Thymus (tissue), 11 donors: Measurements from ENCODE around the gene FZR1. TPM values are rescaled to one million over a fixed set of nuclear protein-coding genes. Genes with fewer than 3 reads are reported as not detected.
"Not testable (repeated sequence)": the region's sequence is repeated elsewhere in the genome, so short reads cannot be mapped to it uniquely, and the experiment has no call there.

Source experiments
- DNase-seq, 9 donors: peaks; one replicate each; pipeline ENCODE4 v3.0.0-alpha.2; 2013; ENCODE audit warnings: low spot score in 9 of 9, low read depth in 6 of 9, missing footprints in 1 of 9
- H3K27ac ChIP-seq, 2 donors: one replicate each; pipeline ENCODE4 v1.5.1; 2013; ENCODE audit warnings: control low read depth in 1 of 2, low read depth in 1 of 2, low read length in 1 of 2, mild to moderate bottlenecking in 1 of 2, moderate library complexity in 1 of 2
- H3K27me3 ChIP-seq, 2 donors: one replicate each; pipeline ENCODE4 v1.5.1; 2013; ENCODE audit warnings: low read length in 1 of 2; ENCODE audit not compliant: control insufficient read depth in 2 of 2, insufficient read depth in 1 of 2
- H3K36me3 ChIP-seq, 2 donors: one replicate each; pipeline ENCODE4 v1.5.1; 2013; ENCODE audit warnings: low read length in 1 of 2, mild to moderate bottlenecking in 1 of 2, moderate library complexity in 1 of 2; ENCODE audit not compliant: control insufficient read depth in 2 of 2, insufficient read depth in 2 of 2
- H3K4me1 ChIP-seq, 2 donors: one replicate each; pipeline ENCODE4 v1.5.1; 2013; ENCODE audit warnings: low read length in 2 of 2; ENCODE audit not compliant: control insufficient read depth in 2 of 2, insufficient read depth in 2 of 2
- H3K4me3 ChIP-seq, 2 donors: one replicate each; pipeline ENCODE4 v1.5.1; 2013; ENCODE audit warnings: low read length in 2 of 2, control low read depth in 1 of 2, mild to moderate bottlenecking in 1 of 2
- H3K9me3 ChIP-seq, 2 donors: one replicate each; pipeline ENCODE4 v1.5.1; 2013; ENCODE audit warnings: low read length in 1 of 2, mild to moderate bottlenecking in 1 of 2; ENCODE audit not compliant: control insufficient read depth in 2 of 2, insufficient read depth in 1 of 2
- WGBS: extraction: QIAGEN DNeasy Blood & Tissue Kit; methylation state at CpG from one replicate; pipeline ENCODE4 v1.1.7; 2013; 5-methylcytosine and 5-hydroxymethylcytosine counted together
- polyA plus RNA-seq: library from polyadenylated mRNA; stranded (reverse); fragments of 200-250 nt; gene quantifications from one replicate; pipeline ENCODE4 v1.2.3, GENCODE V29; 2013
- total RNA-seq: library from RNA; stranded (reverse); fragments of 120-200 nt; gene quantifications from one replicate; pipeline ENCODE4 v1.2.4, GENCODE V29; 2013
- donor health status: healthy.

The FZR1 gene
- total and polyA plus RNA-seq, 2 donors = 18.6 to 26.2 TPM

- H3K27me3 ChIP-seq = no peaks in the 10 kb centered on the region
- H3K4me1 ChIP-seq = peaks cover 5 to 19% of the 10 kb centered on the region in 2 donors
- H3K4me3 ChIP-seq = peak overlapping the region; percentile 67 to 82
- no peak for DNase-seq
- WGBS = 32% methylated on average over 18 of the region's 18 CpGs
- peaks cover 13% of the 10 kb centered on the region in 2 donors for H3K36me3 ChIP-seq
- peaks cover 0 to 2% of the 10 kb centered on the region in 2 donors for H3K9me3 ChIP-seq
- peak overlapping the region; percentile 2 to 89 for H3K27ac ChIP-seq
These were observed 6.2 kb upstream of the FZR1 start for GRCh38 chr19:3499738-3500428.

GRCh38 chr19:3500429-3501101, 5.5 kb upstream of the FZR1 start, which contains the start of gene DOHH:
DOHH (minus strand) TSS chr19:3500674; CDS start chr19:3496814, 3,860 bp downstream.
- peak within 1 kb of the TSS; percentile 89 for H3K27ac ChIP-seq
- H3K36me3 ChIP-seq = peaks cover 8 to 9% of the 10 kb centered on the region in 2 donors
- H3K9me3 ChIP-seq = peaks cover 0 to 2% of the 10 kb centered on the region in 2 donors
- peak; percentile 92 to 99 (median 97) for DNase-seq
- under 1% methylated on average over 52 of the region's 52 CpGs for WGBS
- peaks cover 5 to 25% of the 10 kb centered on the region in 2 donors for H3K4me1 ChIP-seq
- H3K4me3 ChIP-seq = peak within 1 kb of the TSS; percentile 67 to 82
- H3K27me3 ChIP-seq = no peaks in the 10 kb centered on the region

GRCh38 chr19:3501780-3502179, 4.3 kb upstream of the FZR1 start:
- Histone ChIP-seq H3K27ac (no peak overlapping the region), H3K36me3 (peaks cover 0 to under 1% of the 10 kb centered on the region in 2 donors), H3K9me3 (peaks cover 1 to 2% of the 10 kb centered on the region in 2 donors), H3K4me3 (no peak overlapping the region), H3K27me3 (no peaks in the 10 kb centered on the region), H3K4me1 (peaks cover 5 to 30% of the 10 kb centered on the region in 2 donors)
- no peak for DNase-seq
- WGBS = 97% methylated on average over 3 of the region's 3 CpGs

- Histone ChIP-seq H3K4me3 (no peak overlapping the region), H3K4me1 (peaks cover 12 to 40% of the 10 kb centered on the region in 2 donors), H3K36me3 (peaks cover 0 to 3% of the 10 kb centered on the region in 2 donors)
These were observed 3.0 kb upstream of the FZR1 start for GRCh38 chr19:3503036-3503572.

GRCh38 chr19:3504735-3505134, 1.4 kb upstream of the FZR1 start:
- Histone ChIP-seq H3K4me3 (no peak overlapping the region), H3K4me1 (peaks cover 10 to 40% of the 10 kb centered on the region in 2 donors), H3K9me3 (peaks cover 1 to 2% of the 10 kb centered on the region in 2 donors), H3K27ac (no peak overlapping the region), H3K36me3 (peaks cover 13 to 16% of the 10 kb centered on the region in 2 donors), H3K27me3 (no peaks in the 10 kb centered on the region)
- WGBS = 95% methylated on average over 5 of the region's 5 CpGs
- no peak for DNase-seq

More at GRCh38 chr19:3503036-3503572, 3.0 kb upstream of the FZR1 start:
- DNase-seq = no peak
- no peak overlapping the region for H3K27ac ChIP-seq
- 94% methylated on average over 13 of the region's 13 CpGs for WGBS
- peaks cover 1 to 2% of the 10 kb centered on the region in 2 donors for H3K9me3 ChIP-seq
- no peaks in the 10 kb centered on the region for H3K27me3 ChIP-seq

GRCh38 chr19:3506384-3507340, 551 bp downstream of the FZR1 start:
- under 1% methylated on average over 69 of the region's 69 CpGs for WGBS
- peak overlapping the region; percentile 74 to 77 for H3K4me3 ChIP-seq
- peaks cover 27 to 33% of the 10 kb centered on the region in 2 donors for H3K36me3 ChIP-seq
- DNase-seq = peak in 1 of 9 donors; percentile 28
- H3K27me3 ChIP-seq = no peaks in the 10 kb centered on the region
- H3K27ac ChIP-seq = peak overlapping the region; percentile 1 to 84
- H3K9me3 ChIP-seq = peaks cover 0 to 1% of the 10 kb centered on the region in 2 donors
- peaks cover 7 to 28% of the 10 kb centered on the region in 2 donors for H3K4me1 ChIP-seq

- Histone ChIP-seq H3K36me3 (peaks cover 27 to 42% of the 10 kb centered on the region in 2 donors), H3K4me1 (peaks cover 7 to 28% of the 10 kb centered on the region in 2 donors), H3K4me3 (peak overlapping the region; percentile 74 to 77), H3K27me3 (no peaks in the 10 kb centered on the region), H3K27ac (peak overlapping the region in 1 of 2 donors; percentile 52), H3K9me3 (peaks cover 0 to 1% of the 10 kb centered on the region in 2 donors)
- WGBS = 74% methylated on average over 31 of the region's 31 CpGs
- no peak for DNase-seq
These were observed 1.4 kb downstream of the FZR1 start for GRCh38 chr19:3507371-3508120.

GRCh38 chr19:3508121-3508661, 2.1 kb downstream of the FZR1 start:
- 94% methylated on average over 18 of the region's 18 CpGs for WGBS
- not testable (repeated sequence) for DNase-seq, H3K27me3 ChIP-seq, H3K27ac ChIP-seq, H3K4me3 ChIP-seq, H3K9me3 ChIP-seq
- peaks cover 30 to 45% of the 10 kb centered on the region in 2 donors for H3K36me3 ChIP-seq
- peaks cover 7 to 28% of the 10 kb centered on the region in 2 donors for H3K4me1 ChIP-seq
